ENCODE data around the gene MAPK14. TPM values are rescaled to one million over a fixed set of nuclear protein-coding genes. Genes with fewer than 3 reads are reported as not detected.

The MAPK14 gene
- total and polyA plus RNA-seq, 9 of the 15 experiments (the other 6 are each of a cell fraction or from before 2014, with no cell fraction given), result 8.8 to 62.7 (median 35.5) TPM

GRCh38 chr6:36131511-36132245 lies 104.1 kb downstream of the MAPK14 start (continued):
- no peak for TF ChIP-seq YY1 (IDR thresholded peaks at IDR 0.05; ENCODE audit: borderline replicate concordance in 1 of 3, control insufficient read depth in 1 of 3, extremely low read depth in 1 of 3, insufficient read depth in 3 of 3, insufficient read length in 1 of 3, insufficient replicate concordance in 2 of 3, low read depth in 1 of 3, low read length in 2 of 3)
- no peak for TF ChIP-seq HEY1 (CRISPR knock-in tag; IDR thresholded peaks at IDR 0.05; ENCODE audit: borderline replicate concordance)
- no peak for TF ChIP-seq ZNF436 (CRISPR knock-in tag; IDR thresholded peaks at IDR 0.05)
- TF ChIP-seq ZNF57 (CRISPR knock-in tag; IDR thresholded peaks at IDR 0.05), result no peak
- no peak for TF ChIP-seq ZNF785 (CRISPR knock-in tag; IDR thresholded peaks at IDR 0.05)
- TF ChIP-seq CBX2 (IDR thresholded peaks at IDR 0.05; ENCODE audit: insufficient read depth, low read length, poor library complexity, severe bottlenecking), result no peak
- no peak for TF ChIP-seq BRD9 (IDR thresholded peaks at IDR 0.05; ENCODE audit: low read depth, partially characterized antibody)
- TF ChIP-seq ZNF766 (CRISPR knock-in tag; conservative IDR thresholded peaks at IDR 0.05), result 0 out of 2 replicates have a peak, but pooled peaks have one; percentile 32
- TF ChIP-seq ZNF507 (tag; conservative IDR thresholded peaks at IDR 0.05), result no peak
- peak; percentile 38; the same call in 1 of the 2 replicates for TF ChIP-seq JUN (IDR thresholded peaks at IDR 0.05; ENCODE audit: borderline replicate concordance, low read depth, low read length)
- TF ChIP-seq JUN (CRISPR knock-in tag; IDR thresholded peaks at IDR 0.05; ENCODE audit: borderline replicate concordance), result no peak
- no peak for TF ChIP-seq ZNF407 (IDR thresholded peaks at IDR 0.05; ENCODE audit: low read depth)
- no peak for TF ChIP-seq E4F1 (CRISPR knock-in tag; IDR thresholded peaks at IDR 0.05; ENCODE audit: borderline replicate concordance)
- no peak for TF ChIP-seq EGR1 (conservative IDR thresholded peaks at IDR 0.05)
- no peak for TF ChIP-seq MAZ (CRISPR knock-in tag; conservative IDR thresholded peaks at IDR 0.05 in 1 of 2, IDR thresholded peaks at IDR 0.05 in 1 of 2)
- no peak for TF ChIP-seq SMC3 (conservative IDR thresholded peaks at IDR 0.05; ENCODE audit: insufficient read depth, low read depth, low read length)
- TF ChIP-seq TAF7 (tag; IDR thresholded peaks at IDR 0.05), result no peak
